Activated CD4-positive, alpha-beta memory T cell treated with anti-CD3 and anti-CD28 coated beads, Interleukin-2, amount 10 ng/mL, durations not matched to agents 7 days and 5 days (primary cell): ENCODE data around the gene CCNF. TPM values are rescaled to one million over a fixed set of nuclear protein-coding genes. Genes with fewer than 3 reads are reported as not detected.

Experiments used
- total RNA-seq, 2 experiments: library from RNA; stranded (reverse); gene quantifications; one replicate each; pipeline ENCODE4 v1.2.3, GENCODE V29; 2021

Gene CCNF
- total RNA-seq, 2 experiments from 2014 or later: 74.5 to 75.8 TPM

Other genes with a start within 250 kb of the CCNF start
- 1 to 10 TPM in 1 of 2 experiments, under 1 TPM in 1; 0.18 to 1.4 TPM for gene CASKIN1, start 232.8 kb upstream of the CCNF start, total RNA-seq
- gene MLST8, start 224.0 kb upstream of the CCNF start, total RNA-seq: 10 to 100 TPM; 32.6 to 33.7 TPM
- gene BRICD5, start 218.6 kb upstream of the CCNF start, total RNA-seq: 10 to 100 TPM; 10.3 to 12.5 TPM
- gene PGP, start 214.6 kb upstream of the CCNF start, total RNA-seq: 10 to 100 TPM; 17.9 to 19.2 TPM
- gene E4F1, start 205.9 kb upstream of the CCNF start, total RNA-seq: 10 to 100 TPM; 26.3 to 29.4 TPM
- gene DNASE1L2, start 193.0 kb upstream of the CCNF start, total RNA-seq: 1 to 10 TPM; 2.0 to 2.3 TPM
- gene ECI1, start 177.9 kb upstream of the CCNF start, total RNA-seq: 10 to 100 TPM; 43.0 to 44.8 TPM
- gene RNPS1, start 161.3 kb upstream of the CCNF start, total RNA-seq: 100 to 1,000 TPM; 218 to 222 TPM
- 1 to 10 TPM; 8.3 to 8.7 TPM for gene ABCA3, start 88.7 kb upstream of the CCNF start, total RNA-seq
- gene TEDC2, start 30.7 kb downstream of the CCNF start, total RNA-seq: 10 to 100 TPM; 12.5 to 13.9 TPM
- gene NTN3, start 41.9 kb downstream of the CCNF start, total RNA-seq: not detected
- gene TBC1D24, start 45.7 kb downstream of the CCNF start, total RNA-seq: 10 to 100 TPM; 11.4 to 13.7 TPM
- gene ATP6V0C, start 84.5 kb downstream of the CCNF start, total RNA-seq: 100 to 1,000 TPM; 112 to 125 TPM
- gene AMDHD2, start 90.9 kb downstream of the CCNF start, total RNA-seq: 10 to 100 TPM; 51.6 to 55.5 TPM
- gene CEMP1, start 102.0 kb downstream of the CCNF start, total RNA-seq: under 1 TPM in 1 of 2 experiments, not detected in 1; 0.23 TPM
- gene PDPK1, start 108.6 kb downstream of the CCNF start, total RNA-seq: 10 to 100 TPM; 43.5 to 45.2 TPM